GM13977 (cell line): ENCODE measurements around the gene BPIFB6.

Experiments
- DNase-seq: peaks from one replicate; pipeline ENCODE4 v3.0.0; 2012; ENCODE audit warnings: low spot score
- CTCF ChIP-seq: IDR thresholded peaks from 2 replicates; pipeline ENCODE4 v1.5.1; 2012; ENCODE audit warnings: mild to moderate bottlenecking, control low read depth; ENCODE audit not compliant: insufficient read depth; ENCODE audit errors: extremely low read depth, missing control alignments
- in situ Hi-C: fragments of 300-500 bp; cut with MboI; formaldehyde crosslinking; loops from one replicate; pipeline ENCODE4 v1.12.0; 2022; ENCODE audit warnings: low sequenced_read_pairs, low pct_unique_long_range_greater_than_20kb, mixed read lengths, inconsistent platforms; ENCODE audit not compliant: unreplicated experiment

The BPIFB6 gene

GRCh38 chr20:33007376-33008335 lies 23.8 kb upstream of the BPIFB6 start, which contains the start of gene BPIFB2:
Gene BPIFB2, plus strand, starts transcription at chr20:33007704. Its CDS starts 871 bp downstream, at chr20:33008575.
- in situ Hi-C loops, result no loop called here

GRCh38 chr20:33008336-33009213 lies 22.9 kb upstream of the BPIFB6 start:
- no peak for TF ChIP-seq CTCF
- in situ Hi-C loops, result no loop called here
- DNase-seq, result no peak

More at GRCh38 chr20:33007376-33008335, 23.8 kb upstream of the BPIFB6 start, which contains the start of gene BPIFB2:
- no peak for TF ChIP-seq CTCF
- no peak for DNase-seq

GRCh38 chr20:33009214-33010132 lies 22.0 kb upstream of the BPIFB6 start:
- no peak for DNase-seq
- in situ Hi-C loops, result loop anchor here (10.0 kb wide), 1 partner anchor 55 kb away; no protein-coding TSS in a partner anchor
- TF ChIP-seq CTCF, result no peak

GRCh38 chr20:33010133-33010504 lies 21.3 kb upstream of the BPIFB6 start:
- DNase-seq, result no peak
- TF ChIP-seq CTCF, result no peak
- in situ Hi-C loops, result loop anchor here (10.0 kb wide), 1 partner anchor 55 kb away; no protein-coding TSS in a partner anchor

- TF ChIP-seq CTCF, result no peak
- no peak for DNase-seq
- in situ Hi-C loops, result loop anchor here (10.0 kb wide), 1 partner anchor 56 kb away; no protein-coding TSS in a partner anchor
Measured at GRCh38 chr20:33010674-33011449, 20.6 kb upstream of the BPIFB6 start.
